GM18873 (cell line): ENCODE data around the gene BICC1.

Experiments
- ATAC-seq: cut with Tn5 transposase; IDR thresholded peaks from one replicate; pipeline ENCODE4 v1.9.1; 2021; ENCODE audit warnings: mild to moderate bottlenecking, moderate library complexity, moderate number of reproducible peaks; ENCODE audit not compliant: unreplicated experiment, low FRiP score

BICC1 gene

DNA sequence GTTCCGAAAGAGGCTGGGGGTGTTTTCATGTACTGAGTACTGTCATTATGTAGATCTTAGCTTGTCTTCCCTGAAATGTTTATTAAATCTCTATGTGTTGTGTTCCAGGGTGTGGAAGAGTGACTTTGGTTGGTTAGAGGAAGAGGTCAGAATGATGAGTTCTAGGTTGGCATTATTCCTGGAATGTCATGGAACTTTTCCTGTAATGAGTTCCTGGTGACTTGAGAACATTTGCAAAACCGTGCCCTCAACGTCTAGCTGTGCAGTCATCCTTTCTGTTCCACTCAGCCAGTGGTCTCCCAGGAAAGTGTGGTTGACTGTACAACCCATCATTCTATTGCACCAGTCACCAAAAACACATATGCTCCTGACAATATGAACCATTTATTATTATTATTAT lies 129.6 kb downstream of the BICC1 start:
- no peak for ATAC-seq

DNA sequence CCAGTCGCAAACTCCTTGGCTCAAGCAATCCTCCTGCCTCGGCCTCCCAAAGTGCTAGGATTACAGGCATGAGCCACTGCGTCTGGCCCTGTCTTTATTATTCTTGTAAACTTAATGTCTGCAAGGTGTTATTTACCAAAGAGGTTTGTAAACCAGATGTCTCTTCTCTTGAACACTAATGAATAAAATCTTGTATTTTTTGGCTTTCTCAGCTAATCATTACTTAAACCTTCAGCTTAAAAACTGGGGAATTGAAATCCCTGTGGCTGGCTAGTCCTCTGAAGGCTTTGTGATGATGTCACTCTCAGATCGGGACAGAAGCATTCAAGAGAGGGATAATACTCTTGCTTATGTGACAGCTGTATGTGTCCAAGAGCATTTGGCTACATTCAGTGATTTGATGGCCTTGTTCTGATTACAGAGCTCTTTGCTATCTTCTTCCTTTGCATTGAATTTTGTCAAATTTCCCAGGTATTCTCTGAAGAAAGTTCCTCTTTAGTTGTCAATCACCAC lies 130.3 kb downstream of the BICC1 start:
- no peak for ATAC-seq

DNA sequence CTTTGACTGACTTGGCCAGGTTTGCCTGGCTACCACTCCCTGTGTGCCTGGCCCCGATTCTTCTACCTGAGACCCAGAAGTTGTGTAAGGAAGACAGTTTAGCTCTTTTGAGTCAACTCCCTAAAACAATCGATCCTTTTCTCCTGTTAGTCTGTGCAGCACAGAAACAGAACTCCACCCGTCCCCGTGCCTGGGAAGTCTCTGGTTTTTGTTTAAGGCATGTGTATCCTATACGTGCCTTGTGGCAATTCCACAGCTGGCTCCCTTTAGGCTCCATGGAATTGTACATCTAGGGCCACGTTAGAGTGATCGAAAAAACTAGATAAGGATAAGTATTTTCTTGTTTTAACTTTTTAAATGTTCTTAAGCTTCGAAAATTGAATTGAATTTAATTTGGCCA lies 131.6 kb downstream of the BICC1 start:
- ATAC-seq, result no peak

DNA sequence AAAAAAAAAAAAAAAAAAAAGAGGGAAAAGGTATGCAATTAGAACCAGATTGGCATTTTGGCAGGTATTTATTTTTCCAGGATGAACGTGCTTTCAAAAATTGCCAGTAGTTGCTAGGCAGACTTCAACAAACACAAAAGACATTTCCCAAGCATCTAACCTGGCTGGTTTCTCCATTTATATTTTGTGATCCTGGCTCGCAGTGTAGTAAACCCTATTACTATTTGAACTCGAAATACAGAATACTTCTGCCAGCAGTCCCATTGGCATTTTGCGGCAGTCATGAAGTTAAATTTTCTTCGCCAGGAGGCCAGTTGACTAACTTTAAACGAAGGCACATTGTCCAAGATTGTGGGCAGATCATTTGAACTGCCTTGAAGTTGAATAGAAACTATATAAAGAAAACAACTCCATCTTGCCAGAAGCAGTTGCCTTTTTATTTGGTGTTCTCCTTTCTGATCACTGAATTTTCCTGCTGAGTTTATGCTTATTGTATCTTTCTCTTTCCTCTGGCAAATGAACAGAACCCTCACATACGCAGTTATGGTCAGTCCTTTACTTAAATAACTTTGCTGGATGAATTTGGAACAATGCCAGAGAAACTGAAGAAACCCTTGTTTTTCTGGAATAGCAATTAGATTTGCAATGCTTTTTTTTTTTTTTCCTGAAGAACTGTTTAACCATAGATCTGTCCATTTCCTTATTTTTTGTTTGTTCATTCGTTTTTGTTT lies 132.9 kb downstream of the BICC1 start:
- no peak for ATAC-seq

DNA sequence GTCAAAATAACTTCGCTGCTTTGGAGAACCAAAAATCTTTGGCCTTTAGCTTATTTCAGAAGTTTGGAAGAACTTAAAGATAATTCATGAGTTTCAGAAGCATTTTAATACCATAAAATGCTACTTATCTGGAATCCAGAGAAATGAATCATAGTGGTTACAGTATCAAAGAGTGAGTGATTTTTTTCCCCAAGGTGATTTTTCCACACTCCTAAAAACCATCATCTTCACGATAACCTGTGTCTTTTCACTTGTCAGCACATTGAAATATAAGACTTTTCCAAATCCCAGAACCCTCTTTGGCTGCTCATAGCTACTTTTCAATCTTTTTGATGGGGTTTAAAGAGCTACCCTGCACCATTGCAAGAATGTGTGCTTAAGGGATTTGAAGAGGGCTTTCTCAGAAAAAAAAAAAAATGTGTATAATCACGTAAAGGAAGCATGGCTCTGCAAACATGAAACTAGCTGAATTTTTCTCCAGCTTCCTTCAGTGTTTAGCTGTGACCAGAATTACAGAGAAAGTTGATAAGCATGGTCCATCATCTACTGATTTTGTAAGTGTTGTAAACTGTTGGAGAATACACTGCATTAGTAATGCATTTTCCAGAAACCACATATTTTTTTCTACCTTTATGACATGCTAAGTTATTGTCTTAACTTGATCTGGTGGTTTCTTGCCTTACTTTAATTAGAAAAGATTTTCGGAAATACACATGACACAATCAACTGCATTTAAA lies 134.9 kb downstream of the BICC1 start:
- no peak for ATAC-seq

DNA sequence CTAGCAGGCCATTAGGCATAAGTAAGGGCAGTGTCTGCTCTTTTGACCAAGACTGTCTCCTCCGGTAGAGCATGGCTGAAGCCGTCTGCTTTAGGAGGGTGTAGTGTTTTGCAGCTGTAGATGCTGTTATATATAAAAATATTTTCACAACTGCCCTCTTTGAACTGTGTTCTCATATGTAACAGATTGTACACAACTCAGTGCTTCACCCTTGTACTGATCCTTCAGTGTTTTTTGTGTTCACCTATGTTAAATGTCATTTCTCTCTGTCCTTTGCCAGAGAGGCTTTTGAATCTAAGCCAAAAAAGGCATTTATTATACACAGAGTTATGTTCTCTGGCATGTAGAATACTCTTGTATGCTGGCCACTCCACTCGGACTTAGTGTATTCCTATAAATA lies 135.5 kb downstream of the BICC1 start:
- no peak for ATAC-seq

DNA sequence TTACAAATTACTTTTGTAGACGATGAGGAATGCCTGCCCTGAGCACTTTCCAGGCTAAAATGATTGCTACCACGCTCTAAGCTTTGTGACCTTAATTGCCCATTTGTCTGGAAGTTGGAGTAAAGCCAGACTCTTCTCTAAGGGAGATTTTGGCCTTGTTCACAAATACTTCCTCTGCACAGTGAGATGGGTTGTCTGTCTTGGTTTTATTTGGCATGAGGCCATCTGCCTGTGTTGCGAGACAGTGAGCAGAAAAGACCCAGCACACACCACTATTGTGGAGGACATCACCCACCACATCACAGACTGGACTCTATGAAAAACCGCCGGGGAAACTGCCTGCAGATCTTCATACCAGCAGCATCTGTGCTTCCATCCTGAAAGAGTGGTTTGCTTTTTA lies 138.4 kb downstream of the BICC1 start:
- no peak for ATAC-seq

DNA sequence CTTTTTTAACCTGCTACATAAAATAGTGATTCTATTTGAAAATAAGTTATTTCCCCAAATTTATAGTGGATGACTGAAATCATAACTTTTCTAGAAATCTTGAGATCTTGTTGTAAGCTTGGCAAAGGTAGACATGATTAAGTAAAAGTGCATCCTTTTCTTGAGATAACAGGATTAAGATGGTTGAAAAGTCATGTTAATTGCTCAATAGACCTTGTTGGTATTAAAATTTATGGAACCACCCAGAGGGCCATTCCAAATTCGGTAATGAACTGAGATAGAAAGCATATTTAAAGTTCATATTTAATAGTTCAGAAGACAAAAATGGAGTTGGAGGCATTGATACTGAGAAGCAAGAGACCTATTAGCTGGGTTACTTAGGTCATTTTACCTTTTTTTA lies 139.1 kb downstream of the BICC1 start:
- ATAC-seq, result no peak

DNA sequence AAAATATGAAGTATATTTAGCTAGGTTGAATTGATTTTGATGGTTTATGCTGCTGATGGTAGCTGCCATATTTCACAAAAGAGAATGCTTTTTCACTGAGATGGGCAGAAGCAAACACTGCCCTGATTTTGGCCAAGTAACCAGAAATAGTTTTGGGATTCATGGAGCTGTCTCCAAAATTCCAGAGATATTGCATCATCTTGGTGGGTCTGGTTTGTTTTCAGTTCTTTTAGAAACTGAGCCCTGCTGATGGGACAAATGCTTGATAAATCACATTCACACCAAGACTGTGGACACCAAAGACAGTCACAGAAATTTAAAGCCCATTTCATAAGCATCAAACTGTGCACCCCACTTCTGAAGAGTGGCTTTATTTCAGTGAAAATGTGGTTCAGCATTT lies 140.5 kb downstream of the BICC1 start:
- ATAC-seq, result no peak

DNA sequence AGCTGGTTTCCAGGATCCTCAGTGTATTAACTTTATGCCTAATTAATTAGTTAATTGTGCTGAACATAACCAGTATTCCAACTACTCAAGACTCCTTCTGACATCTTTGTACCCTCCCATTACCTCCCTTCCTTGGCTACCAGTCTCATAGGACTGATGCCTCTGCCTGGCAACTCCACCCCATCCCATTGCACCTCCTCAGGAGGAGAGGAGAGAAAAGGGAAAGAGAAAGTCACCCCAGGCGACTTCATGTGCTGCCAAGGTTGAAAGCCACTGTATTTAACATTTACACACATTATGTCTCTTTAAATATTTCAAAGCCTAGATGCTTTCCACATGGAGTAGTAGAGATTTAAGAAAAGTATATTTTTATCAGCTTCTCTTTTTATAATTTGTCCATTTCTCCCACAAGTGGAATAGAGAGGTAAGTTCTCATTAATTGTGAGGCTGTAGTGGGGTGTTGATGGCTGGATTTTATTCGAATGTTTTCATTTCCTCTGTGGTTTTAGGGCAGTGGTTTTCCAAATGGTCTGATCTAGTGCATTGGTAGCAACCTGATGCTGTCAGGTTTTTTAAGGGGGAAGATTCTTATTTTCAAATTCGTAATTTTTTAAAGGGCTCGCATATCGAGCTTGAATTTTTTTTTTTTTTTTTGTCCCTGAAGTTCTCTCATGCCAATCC lies 148.0 kb downstream of the BICC1 start:
- no peak for ATAC-seq

DNA sequence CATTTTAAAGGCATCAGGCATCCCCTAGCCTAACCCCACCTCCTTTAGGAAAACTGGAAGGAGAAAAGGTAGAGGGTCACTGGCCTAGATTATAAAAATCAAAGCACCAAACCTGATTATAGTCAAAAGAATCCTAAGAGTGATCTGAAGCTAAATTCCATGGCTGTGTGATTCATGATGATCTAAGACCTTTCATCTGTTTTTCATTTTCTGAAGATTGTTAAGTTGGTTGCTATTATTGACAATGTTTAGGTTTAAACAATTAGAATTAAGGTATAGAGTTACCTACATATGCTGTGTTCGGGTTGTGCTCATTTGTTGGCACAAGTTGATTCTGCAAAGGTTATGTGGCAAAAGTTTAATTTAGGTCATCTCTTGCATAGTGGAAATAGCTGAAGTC lies 148.7 kb downstream of the BICC1 start:
- no peak for ATAC-seq

DNA sequence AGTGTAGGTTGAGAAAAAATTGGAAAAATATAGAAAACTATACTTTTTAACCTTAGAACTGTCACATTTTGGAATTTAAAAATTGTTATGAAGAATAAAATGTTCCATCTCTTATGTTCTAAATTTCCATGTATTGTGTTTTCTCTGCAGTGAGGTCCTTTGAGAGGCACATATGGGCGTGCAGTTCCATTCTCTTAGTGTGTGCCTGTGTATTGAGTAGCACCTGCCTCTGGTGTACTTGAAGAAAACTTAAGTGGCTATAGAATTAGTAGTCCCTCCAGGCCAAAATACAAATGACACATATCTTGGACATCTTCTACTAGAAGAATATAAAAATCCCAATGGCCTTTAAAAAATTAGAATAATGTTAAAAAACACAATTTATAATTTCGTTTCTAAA lies 149.2 kb downstream of the BICC1 start:
- ATAC-seq, result no peak

DNA sequence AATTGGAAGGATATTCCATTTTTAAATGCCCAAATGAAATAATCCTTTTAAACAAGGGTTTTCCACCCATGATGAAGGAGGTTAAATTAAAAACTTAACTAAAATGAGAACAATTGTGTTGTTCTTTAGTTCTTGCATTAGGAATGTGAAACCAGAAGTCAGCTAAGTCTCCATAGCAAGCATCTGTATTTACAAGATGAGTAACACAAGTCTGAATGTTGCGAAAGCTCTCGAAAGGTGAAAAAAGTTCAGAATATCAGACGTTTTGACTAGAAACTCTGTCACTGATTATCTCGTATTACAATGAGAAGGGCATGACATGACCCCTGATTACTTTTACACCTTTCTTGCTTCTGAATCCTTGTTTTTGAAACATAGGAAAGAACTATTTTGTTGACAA lies 149.6 kb downstream of the BICC1 start:
- ATAC-seq, result no peak

DNA sequence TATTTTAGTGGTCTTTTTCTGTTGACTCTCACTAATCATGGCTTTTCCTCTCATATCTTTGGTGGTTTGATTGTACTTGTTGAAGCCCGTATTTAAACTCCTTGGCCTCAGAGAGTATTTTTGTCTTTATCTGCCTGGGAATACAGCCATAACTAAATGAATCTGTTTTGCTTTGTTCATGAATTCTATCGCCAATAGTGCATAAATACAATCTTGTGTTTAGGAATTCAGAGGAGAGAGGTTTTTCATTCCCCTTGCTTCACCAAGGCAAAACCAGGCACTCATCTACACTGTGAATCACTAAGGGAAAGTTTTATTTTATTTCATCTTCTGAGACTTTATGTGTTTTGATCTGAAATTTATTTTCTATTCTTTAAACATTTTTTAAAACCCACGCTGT lies 152.7 kb downstream of the BICC1 start:
- ATAC-seq, result no peak

DNA sequence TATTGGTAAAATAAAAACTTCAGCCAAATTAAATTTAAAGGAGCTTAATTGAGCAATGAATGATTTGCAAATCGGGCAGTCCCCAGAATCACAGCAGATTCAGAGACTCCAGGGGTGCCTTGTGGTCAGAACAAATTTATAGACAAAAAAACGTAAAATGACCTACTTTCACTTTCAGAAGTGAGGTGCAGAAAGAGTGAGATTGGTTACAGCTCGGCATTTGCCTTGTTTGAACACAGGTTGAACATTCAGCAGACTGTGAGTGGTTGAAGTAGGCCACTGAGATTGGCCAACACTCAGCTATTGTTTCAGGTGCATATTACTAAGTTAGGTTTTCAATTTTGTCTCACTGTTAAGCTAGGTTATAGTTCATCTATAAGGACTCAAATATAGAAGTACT lies 153.4 kb downstream of the BICC1 start:
- no peak for ATAC-seq

DNA sequence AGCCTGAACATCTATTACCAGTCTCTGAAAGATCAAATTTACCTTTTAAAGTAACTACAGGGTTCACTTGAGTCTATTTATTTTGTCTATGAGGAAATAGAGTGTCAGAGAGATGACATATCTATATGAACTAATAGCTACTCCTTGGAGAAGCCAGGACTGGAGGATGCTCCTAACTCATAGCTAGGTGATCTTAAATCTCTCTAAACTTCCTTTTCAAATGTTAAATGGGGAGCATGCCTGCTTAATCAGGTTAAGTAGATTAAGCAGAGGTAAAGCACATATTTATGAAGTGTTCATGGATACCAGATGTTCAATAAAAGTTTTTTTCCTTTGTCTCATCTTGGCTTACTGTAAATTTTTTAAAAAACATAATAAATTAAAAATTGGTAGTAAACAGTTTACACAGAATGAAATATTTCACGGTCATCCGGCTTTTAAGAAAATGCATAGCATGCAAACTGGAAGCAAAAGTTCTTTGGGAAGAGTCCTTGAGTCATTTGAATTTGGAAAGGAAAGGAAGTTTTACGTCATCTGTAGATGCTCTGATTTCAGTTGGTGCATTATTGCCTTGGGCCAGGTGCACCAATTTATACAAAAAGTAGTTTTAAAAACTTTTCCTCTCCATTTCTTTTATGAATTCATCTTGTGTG lies 155.1 kb downstream of the BICC1 start:
- no peak for ATAC-seq

DNA sequence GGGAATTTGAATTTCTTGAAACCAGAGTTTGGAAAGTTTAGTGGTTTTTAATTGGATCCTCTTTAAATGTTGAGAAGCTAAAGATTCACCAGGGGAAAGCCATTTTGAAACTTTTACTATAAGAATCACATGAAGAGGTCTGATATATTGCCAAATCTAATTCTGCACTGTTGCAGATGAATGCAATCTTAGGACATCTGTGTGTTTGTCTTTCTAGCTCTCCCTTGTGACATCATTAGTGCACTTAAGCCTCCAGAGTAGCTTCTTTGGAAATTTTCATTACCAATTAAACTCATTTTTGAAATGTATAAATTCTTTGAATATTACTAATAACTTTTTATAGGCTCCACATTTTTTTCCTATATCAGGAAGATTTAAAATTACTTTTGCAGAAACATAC lies 160.2 kb downstream of the BICC1 start:
- ATAC-seq, result no peak

DNA sequence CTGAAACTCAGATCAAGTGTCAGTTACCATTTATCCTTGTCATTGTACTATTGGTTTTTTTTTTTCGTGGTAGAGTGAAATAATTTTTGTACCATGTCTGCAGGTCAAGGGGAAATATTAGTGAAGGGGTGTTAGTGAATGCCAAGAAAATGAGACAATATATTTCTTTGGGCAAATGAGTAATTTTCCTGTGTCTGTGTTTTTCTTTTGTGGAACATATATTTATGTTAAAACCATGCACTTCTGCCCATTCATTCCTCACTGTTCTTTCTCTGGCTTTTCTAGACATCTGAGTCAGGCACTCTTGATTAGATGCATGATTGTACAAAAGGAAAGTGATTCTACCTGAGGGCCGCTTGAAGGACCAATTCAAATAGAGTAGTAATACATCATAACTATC lies 161.6 kb downstream of the BICC1 start:
- no peak for ATAC-seq

DNA sequence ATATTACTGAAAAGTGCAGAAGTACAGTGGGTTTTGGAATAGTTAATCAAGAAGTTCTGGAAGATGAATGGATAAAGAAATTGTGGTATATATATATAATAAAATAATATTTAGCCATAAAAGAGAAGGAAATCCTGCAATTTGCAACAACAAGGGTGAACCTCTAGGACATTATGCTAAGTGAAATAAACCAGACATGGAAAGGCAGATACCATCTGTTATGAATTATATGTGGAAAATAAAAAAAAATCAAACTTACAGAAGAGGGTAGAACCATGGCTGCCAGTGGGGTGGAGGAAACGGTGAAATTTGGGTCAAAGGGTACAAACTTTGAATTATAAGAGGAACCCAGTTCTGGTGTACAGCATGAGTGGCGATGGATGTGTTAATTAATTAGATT lies 162.6 kb downstream of the BICC1 start:
- no peak for ATAC-seq

DNA sequence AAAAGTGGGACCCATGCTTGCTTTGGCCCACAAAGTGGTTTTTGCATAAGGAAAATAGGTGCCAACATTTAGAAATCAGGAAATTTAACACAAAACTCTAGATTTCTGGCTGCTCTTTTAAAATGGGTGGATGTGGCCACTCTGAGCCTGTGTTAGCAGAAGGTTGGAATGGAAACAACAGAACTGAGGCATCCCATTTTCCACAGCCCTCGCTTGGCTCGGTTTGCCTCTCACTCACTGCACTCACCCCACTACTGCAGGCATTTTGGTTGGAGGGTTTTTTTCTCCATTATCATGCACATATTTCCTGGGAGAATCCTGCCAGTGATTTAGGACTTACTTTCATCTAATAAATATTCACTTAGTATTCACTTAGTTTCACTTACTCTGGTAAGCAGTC lies 178.9 kb downstream of the BICC1 start:
- no peak for ATAC-seq

DNA sequence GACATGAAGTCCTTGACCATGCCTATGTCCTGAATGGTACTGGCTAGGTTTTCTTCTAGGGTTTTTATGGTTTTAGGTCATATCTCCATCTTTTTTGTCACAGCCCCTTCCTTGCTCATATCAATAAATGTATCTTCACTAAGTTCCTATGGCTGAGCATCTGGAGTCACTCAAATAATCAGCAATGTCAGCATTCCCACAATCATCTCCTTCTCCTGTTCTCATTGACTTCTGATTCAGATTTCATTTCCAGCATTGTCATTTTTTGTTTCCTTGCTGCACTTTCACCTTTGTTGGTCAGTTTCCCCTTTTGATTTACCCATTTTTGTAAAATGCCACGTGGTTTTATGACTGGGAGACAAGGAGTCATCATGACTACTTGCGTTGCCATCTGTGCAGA lies 181.2 kb downstream of the BICC1 start:
- ATAC-seq, result no peak
